HepG2 (cell line): Measurements from ENCODE around the gene EMILIN1. TPM values are rescaled to one million over a fixed set of nuclear protein-coding genes. Genes with fewer than 3 reads are reported as not detected.

Experiments
- CC2D1A ChIP-seq: sonication (generic); formaldehyde crosslinking; IDR thresholded peaks from 2 replicates; pipeline ENCODE4 v1.8.1; 2023; ENCODE audit warnings: mild to moderate bottlenecking, missing genetic modification reagents
- POLR2AphosphoS5 ChIP-seq: IDR thresholded peaks from 2 replicates; pipeline ENCODE4 v1.6.1; 2012; ENCODE audit warnings: low read depth, low read length
- SNAPC2 ChIP-seq: sonication (generic); formaldehyde crosslinking; IDR thresholded peaks from 2 replicates; pipeline ENCODE4 v1.8.1; 2022; ENCODE audit warnings: mild to moderate bottlenecking, missing genetic modification reagents
- SOX5 ChIP-seq: IDR thresholded peaks from 2 replicates; pipeline ENCODE4 v1.6.1; 2016; ENCODE audit warnings: borderline replicate concordance
- SRY ChIP-seq: sonication (generic); formaldehyde crosslinking; IDR thresholded peaks from 2 replicates; pipeline ENCODE4 v1.8.0; 2022; ENCODE audit warnings: mild to moderate bottlenecking, missing genetic modification reagents
- TFDP2 ChIP-seq: sonication (generic); formaldehyde crosslinking; IDR thresholded peaks from 2 replicates; pipeline ENCODE4 v1.4.0; 2020; ENCODE audit warnings: missing genetic modification reagents
- ZFP90 ChIP-seq: sonication (generic); formaldehyde crosslinking; IDR thresholded peaks from 2 replicates; pipeline ENCODE4 v1.8.0; 2022; ENCODE audit warnings: missing genetic modification reagents, mild to moderate bottlenecking, inconsistent platforms, borderline replicate concordance
- ZNF253 ChIP-seq: sonication (generic); formaldehyde crosslinking; IDR thresholded peaks from 2 replicates; pipeline ENCODE4 v1.8.0; 2022; ENCODE audit warnings: mild to moderate bottlenecking, missing genetic modification reagents, borderline replicate concordance
- ZNF280D ChIP-seq: sonication (generic); formaldehyde crosslinking; IDR thresholded peaks from 2 replicates; pipeline ENCODE4 v1.5.1; 2020; ENCODE audit warnings: mild to moderate bottlenecking, missing genetic modification reagents
- ZNF546 ChIP-seq: sonication (generic); formaldehyde crosslinking; conservative IDR thresholded peaks from 2 replicates; pipeline ENCODE4 v1.8.1; 2023; ENCODE audit warnings: mild to moderate bottlenecking, missing genetic modification reagents
- ZNF557 ChIP-seq: sonication (generic); formaldehyde crosslinking; IDR thresholded peaks from 2 replicates; pipeline ENCODE4 v1.4.0; 2020; ENCODE audit warnings: missing genetic modification reagents
- ZNF558 ChIP-seq: sonication (generic); formaldehyde crosslinking; IDR thresholded peaks from 2 replicates; pipeline ENCODE4 v1.9.0; 2022; ENCODE audit warnings: mild to moderate bottlenecking, missing genetic modification reagents, borderline replicate concordance
- ZNF891 ChIP-seq: sonication (generic); formaldehyde crosslinking; IDR thresholded peaks from 2 replicates; pipeline ENCODE4 v1.5.0; 2020; ENCODE audit warnings: mild to moderate bottlenecking, missing genetic modification reagents
- polyA plus RNA-seq, 8 experiments: library from polyadenylated mRNA; depleted of rRNA in 3 of 8; stranded (reverse) in 7 of 8; unstranded in 1 of 8; fragments of >200 nt; fragmentation: Illumina TruSeq in 4 of 8; extraction: Trizol in 4 of 8; gene quantifications; 2 replicates each; pipeline versions ENCODE4 v1.2.1 to v1.2.3, GENCODE V29; 2011 to 2016; ENCODE audit warnings: low read depth in 4 of 8, missing spikeins in 1 of 8, mixed read lengths in 1 of 8; ENCODE audit not compliant: insufficient read depth in 1 of 8
- total RNA-seq, 5 experiments: library from RNA; depleted of rRNA; stranded (reverse); fragments of >200 nt; fragmentation: Illumina TruSeq; extraction: Trizol; gene quantifications; 2 replicates each; pipeline ENCODE4 v1.2.3, GENCODE V29; 2016; ENCODE audit warnings: low read depth in 1 of 5
- TF ChIP-seq, protein P1 (sequence below): sonication (generic); formaldehyde crosslinking; IDR thresholded peaks from 2 replicates; pipeline ENCODE4 v1.5.0; 2020; ENCODE audit warnings: mild to moderate bottlenecking, missing genetic modification reagents
- TF ChIP-seq, protein P2 (sequence below): IDR thresholded peaks from 2 replicates; pipeline ENCODE4 v1.6.1; 2016; ENCODE audit warnings: low read depth, missing genetic modification reagents, missing compliant biosample characterization

Gene EMILIN1
- total and polyA plus RNA-seq, 2 of the 13 experiments (the other 11 are each of a cell fraction or from before 2014, with no cell fraction given) = 8.1 to 9.7 TPM

- TF ChIP-seq, protein P1, sequence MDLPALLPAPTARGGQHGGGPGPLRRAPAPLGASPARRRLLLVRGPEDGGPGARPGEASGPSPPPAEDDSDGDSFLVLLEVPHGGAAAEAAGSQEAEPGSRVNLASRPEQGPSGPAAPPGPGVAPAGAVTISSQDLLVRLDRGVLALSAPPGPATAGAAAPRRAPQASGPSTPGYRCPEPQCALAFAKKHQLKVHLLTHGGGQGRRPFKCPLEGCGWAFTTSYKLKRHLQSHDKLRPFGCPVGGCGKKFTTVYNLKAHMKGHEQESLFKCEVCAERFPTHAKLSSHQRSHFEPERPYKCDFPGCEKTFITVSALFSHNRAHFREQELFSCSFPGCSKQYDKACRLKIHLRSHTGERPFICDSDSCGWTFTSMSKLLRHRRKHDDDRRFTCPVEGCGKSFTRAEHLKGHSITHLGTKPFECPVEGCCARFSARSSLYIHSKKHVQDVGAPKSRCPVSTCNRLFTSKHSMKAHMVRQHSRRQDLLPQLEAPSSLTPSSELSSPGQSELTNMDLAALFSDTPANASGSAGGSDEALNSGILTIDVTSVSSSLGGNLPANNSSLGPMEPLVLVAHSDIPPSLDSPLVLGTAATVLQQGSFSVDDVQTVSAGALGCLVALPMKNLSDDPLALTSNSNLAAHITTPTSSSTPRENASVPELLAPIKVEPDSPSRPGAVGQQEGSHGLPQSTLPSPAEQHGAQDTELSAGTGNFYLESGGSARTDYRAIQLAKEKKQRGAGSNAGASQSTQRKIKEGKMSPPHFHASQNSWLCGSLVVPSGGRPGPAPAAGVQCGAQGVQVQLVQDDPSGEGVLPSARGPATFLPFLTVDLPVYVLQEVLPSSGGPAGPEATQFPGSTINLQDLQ (CRISPR knock-in tag) = peak; percentile 90; the same call in 1 of the 2 replicates
- TF ChIP-seq ZNF891 = peak; percentile 8; the same call in 1 of the 2 replicates
- 0 out of 2 replicates have a peak, but pooled peaks have one; percentile 50 for TF ChIP-seq ZNF253
- TF ChIP-seq ZNF558 (CRISPR knock-in tag) = peak; percentile 91
- peak; percentile 63; the same call in 1 of the 2 replicates for TF ChIP-seq SRY
- TF ChIP-seq ZNF280D (CRISPR knock-in tag) = peak; percentile 54; the same call in 1 of the 2 replicates
- TF ChIP-seq SOX5 (CRISPR knock-in tag) = peak; percentile 91
- peak; percentile 78 for TF ChIP-seq ZNF557 (CRISPR knock-in tag)
- no peak for TF ChIP-seq CC2D1A (CRISPR knock-in tag)
- peak; percentile 50; the same call in 1 of the 2 replicates for TF ChIP-seq POLR2AphosphoS5
- TF ChIP-seq ZFP90 (CRISPR knock-in tag) = peak; percentile 66; the same call in 1 of the 2 replicates
- TF ChIP-seq, protein P2, sequence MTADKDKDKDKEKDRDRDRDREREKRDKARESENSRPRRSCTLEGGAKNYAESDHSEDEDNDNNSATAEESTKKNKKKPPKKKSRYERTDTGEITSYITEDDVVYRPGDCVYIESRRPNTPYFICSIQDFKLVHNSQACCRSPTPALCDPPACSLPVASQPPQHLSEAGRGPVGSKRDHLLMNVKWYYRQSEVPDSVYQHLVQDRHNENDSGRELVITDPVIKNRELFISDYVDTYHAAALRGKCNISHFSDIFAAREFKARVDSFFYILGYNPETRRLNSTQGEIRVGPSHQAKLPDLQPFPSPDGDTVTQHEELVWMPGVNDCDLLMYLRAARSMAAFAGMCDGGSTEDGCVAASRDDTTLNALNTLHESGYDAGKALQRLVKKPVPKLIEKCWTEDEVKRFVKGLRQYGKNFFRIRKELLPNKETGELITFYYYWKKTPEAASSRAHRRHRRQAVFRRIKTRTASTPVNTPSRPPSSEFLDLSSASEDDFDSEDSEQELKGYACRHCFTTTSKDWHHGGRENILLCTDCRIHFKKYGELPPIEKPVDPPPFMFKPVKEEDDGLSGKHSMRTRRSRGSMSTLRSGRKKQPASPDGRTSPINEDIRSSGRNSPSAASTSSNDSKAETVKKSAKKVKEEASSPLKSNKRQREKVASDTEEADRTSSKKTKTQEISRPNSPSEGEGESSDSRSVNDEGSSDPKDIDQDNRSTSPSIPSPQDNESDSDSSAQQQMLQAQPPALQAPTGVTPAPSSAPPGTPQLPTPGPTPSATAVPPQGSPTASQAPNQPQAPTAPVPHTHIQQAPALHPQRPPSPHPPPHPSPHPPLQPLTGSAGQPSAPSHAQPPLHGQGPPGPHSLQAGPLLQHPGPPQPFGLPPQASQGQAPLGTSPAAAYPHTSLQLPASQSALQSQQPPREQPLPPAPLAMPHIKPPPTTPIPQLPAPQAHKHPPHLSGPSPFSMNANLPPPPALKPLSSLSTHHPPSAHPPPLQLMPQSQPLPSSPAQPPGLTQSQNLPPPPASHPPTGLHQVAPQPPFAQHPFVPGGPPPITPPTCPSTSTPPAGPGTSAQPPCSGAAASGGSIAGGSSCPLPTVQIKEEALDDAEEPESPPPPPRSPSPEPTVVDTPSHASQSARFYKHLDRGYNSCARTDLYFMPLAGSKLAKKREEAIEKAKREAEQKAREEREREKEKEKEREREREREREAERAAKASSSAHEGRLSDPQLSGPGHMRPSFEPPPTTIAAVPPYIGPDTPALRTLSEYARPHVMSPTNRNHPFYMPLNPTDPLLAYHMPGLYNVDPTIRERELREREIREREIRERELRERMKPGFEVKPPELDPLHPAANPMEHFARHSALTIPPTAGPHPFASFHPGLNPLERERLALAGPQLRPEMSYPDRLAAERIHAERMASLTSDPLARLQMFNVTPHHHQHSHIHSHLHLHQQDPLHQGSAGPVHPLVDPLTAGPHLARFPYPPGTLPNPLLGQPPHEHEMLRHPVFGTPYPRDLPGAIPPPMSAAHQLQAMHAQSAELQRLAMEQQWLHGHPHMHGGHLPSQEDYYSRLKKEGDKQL (CRISPR knock-in tag) = peak; percentile 89
- TF ChIP-seq SNAPC2 (CRISPR knock-in tag) = peak; percentile 76
- peak; percentile 25; the same call in 1 of the 2 replicates for TF ChIP-seq TFDP2 (CRISPR knock-in tag)
- peak; percentile 97 for TF ChIP-seq ZNF546 (CRISPR knock-in tag)
Measured at GRCh38 chr2:27095745-27096651, 17.6 kb downstream of the EMILIN1 start (continued).
